GM18511 (cell line): ENCODE results near the gene SREBF2.

Experiments used
- ATAC-seq: cut with Tn5 transposase; IDR thresholded peaks from one replicate; pipeline ENCODE4 v1.9.1; 2021; ENCODE audit warnings: mild to moderate bottlenecking, moderate library complexity; ENCODE audit not compliant: unreplicated experiment

Gene SREBF2

DNA sequence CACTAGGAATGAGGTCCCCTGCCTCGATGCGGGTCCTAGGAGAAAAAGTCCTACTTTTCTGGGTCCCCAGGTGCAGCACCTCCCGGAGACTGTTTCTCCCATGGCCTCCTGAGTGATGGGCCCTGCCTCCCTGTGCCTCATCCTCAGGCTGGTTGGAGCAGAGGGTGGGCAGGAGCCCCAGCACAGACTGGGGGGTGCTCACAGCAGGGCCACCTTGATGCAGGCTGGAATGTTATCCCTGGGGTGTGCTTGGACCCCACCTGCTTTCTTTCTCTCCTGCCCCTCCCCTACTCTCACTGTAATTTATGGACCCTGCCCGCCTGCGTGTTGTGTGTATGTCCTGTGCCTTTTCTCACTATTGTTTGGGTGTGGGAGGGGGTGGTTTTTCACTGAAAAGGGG lies 73.9 kb downstream of the SREBF2 start:
- ATAC-seq, result no peak

DNA sequence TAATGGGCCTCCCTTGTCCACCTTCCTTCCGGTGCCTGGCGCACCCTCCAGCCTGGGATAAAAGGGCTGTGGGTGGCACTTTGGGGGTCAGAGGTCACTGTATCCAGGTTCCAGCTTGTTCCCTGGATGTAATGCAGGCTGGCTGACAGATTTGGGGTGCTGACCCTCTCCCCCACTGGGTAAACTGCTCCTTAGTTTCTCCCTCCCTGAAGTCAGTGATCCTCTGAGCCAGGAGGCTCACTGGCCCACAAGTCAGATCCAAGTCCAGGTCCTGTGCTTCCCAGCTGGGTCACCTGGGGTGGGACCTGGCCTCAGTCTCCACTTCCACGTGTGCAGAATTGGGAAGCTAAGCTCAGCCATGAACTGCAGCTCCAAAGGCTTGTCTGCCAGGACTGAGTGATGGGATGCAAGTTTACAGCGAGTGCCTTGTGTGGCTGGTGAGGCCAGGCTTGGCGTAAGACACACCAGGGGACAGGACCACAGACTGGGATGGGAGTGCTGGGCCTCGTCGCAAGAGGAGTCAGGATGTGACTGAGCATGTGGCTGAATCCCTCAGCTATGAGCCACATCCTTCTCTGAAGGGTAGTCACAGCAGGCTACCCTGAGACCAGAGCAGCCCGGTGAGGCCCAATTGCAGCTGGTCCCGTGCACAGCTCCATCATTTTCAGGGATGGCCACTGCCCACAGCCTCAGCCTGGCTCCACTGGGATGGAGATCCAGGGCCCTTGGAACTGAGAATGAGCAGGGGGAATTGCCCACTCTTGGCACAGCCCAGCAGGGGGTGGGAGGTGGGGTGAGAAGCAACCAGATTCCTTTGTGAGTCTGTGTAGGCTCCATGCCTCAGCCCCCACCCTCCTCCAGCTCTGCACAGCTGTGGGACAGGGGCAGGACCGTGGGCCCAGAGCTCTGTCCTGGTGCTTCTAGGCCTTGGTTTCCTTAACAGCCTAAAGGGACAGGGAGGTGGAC lies 74.8 kb downstream of the SREBF2 start:
- ATAC-seq, result no peak

DNA sequence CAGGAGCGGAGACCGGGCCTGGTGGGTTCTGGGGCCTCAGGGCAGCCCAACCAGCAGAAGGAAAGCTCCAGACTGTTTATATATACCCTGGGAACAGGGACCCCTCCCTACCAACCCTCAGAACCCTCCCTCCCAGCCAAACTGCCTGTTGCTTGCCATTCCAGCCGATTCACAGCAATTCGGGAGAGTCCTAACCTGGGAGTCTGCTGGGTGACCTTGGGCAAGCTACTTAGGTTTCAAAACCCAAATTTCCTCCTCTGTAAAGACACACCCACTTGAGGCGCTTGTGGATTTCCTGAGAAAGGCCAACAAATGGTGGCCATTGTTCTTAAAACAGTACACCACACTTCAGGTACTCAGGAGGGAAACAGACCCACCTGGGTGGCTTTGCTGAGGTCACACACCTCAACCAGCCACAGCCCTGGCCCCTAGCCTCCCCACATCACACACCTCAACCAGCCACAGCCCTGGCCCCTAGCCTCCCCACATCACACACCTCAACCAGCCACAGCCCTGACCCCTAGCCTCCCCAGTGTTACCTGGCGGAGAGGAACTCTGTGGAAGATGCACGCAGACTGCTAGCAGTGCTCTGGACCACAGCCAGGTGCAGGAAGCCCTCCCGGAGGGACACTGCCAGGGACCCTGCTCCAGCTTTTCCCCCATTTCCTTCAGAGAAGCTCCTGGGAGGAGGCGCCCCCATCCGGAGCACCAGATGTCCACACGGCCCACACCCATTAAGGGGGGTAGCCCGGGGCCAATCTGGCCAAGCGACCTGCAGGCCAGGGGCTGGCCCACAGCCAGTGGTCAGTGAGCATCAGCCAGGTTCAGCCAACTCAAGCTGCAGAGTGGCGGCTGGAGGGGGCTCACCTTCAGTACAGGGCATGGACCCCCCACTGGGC lies 75.8 kb downstream of the SREBF2 start:
- no peak for ATAC-seq

DNA sequence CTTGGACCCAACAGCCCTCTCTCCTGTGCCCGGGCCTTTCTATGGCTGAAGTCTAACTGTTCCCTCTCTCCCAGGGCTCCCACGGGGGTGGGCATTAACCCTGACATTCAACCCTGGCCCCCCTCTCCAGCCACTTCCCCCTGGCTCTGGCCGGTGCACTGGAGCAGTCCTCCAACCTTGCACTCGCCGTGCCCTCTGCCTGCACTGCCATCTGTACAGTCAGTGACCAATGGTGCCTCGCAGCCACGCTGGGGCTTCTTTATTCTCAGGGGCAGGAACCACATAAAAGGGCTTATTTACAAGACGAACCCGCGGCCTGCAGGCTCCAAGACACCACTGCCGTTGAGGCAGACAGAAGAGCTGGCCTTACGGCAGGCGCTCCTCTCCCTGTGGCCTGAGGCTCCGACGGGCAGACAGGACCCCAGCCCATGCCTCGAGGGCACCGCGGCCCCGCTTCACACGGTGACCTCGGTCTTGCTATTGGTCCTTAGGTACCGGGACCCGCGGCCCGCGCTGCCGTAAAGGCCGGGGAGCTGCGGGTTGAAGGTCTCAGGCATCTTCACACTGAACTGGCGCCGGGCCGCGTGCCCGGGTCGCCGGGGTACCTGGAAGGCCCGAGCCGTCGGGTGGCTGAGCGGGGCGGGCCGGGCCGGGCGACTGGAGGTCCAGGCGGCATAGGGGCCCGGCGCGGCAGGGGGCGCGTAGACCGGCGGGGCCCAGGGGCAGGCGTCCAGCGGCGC lies 76.6 kb downstream of the SREBF2 start:
- no peak for ATAC-seq

DNA sequence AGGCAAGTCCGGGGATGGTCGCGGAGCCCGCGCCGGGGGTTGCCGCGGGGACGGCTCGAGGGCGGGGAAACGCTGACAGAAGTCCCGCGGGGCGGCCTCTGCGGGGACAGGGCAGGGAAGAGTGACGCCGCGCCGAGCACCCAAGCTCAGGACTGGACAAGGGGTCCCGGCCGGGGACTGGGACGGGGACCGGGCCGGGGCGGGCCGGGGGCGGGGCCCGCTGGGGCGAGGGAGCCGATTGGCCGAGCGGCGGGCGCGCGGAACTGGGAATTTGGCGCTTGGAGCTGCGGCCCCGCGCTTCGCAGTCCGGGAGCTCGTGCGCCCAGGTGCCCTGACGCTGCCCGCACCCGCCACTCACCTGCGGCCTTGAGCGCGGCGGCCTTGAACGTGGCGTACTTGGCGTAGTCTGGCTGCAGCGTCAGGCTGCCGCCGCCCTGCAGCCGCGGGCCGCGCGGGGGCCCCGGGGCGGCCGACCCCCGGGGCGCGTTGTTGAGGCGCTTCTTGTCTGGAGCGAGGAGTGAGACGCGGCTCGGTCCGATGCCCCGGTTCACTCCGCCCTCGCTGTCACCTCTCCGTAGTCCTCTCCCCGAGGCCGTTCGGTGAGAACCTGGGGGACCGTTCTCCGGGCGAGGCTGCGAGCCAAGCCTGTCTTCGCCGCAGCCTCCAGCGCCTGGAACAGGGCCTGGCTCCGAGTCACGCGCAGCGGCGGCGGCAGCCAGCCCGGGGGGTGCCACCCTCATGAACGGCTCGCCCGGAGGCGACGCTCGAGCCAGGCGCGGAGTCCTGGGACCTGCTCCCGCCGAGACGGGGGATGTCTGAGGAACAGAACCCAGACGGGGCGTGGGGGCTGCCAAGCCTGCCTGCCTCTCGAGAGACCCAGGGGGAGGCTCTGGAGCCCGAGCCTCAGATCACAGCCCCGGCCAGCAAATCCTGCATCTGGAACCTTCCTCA lies 77.4 kb downstream of the SREBF2 start:
- no peak for ATAC-seq

DNA sequence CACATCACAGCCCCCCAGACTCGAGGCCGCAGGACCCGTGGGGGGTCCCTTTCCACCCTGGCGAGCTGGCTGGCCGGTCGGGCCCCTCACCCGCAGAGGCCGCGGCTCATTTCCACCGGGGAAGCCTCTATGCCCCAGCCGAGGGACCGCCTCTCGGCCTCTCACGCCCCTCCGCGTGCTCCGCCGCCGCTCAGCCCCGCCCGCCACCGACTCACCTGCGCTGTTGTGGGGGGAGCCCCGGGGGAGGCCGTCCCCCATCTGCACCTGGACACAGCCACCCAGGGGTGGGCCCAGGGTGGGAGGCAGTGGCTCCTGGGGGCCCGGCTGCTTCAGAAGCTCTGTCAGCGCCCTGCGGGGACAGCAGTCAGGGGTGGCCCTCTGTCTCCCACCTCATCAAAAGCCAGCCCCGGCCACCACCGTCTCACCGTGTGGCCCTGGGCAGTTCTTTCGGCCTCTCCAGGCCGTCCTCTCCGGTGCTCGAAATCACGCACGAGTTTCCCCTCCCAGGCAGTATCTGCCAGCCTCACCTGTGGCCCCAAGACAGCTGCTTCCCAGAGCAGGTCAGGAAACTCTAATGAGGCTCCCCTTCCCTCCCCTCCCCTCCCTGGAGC lies 78.2 kb downstream of the SREBF2 start:
- ATAC-seq, result no peak

DNA sequence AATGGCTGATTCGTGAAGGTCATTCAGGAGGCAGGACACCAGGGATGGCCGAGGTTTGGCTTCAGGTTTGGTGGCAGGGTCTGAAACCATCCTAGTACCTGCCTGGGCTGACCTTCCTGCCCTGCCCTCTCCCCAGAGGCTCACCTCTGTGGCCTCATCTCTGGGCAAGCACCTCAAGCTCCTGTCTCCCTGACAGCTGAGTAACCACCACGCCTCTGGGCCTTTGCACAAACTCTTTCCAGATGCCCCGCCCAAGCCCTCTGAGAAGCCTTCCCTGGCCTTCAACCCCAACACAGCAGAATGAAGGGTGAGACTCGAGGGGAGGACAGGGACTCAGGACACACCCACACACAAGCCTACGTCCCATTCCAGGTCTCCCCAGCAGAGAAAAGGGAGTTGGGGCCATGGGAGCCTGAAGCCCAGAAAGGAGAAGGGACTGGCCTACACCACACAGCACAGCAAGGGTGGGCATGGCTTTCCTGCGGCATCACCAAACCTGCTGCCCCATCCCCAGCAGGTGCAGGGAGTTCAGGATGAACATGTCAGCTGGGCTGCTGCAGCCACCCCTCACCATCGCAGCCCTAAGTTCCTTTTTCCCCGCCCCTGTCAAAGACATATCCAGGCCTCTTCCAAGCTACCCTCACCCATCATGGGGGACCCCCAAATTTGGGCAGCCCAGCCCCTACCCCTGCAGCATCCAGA lies 79.6 kb downstream of the SREBF2 start:
- no peak for ATAC-seq

DNA sequence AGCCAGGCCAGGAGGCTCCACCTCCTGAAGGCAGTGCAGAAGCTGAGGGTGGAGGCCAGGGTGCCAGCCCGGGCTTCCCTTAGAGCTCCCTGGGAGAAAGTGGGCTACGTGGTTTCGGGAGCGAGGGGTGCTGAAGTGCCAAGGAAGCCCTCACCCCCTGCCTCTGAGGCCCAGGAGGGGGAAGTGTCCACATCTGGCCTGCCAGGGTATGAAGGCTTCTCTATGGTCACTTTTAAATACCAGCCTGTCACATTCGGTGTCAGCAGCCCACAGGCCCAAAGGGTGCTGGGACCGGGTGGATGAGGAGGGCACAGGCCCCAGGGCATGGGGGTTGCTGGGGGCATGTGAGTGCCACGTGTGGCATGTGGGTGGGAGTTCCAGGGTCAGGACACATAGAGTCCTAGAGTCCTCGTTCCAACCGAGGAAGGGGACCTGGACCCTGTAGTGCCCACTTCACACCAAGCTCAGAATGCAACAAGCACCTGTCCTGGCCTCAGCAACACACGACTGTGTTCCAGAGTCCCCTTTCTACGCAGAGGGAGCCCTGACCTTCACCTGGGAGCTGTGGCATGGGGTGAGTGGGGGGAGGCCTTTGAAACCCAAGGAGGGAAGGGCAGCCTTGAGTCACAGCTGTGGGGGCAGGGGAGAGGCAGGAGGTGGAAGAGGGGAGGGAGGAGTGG lies 80.3 kb downstream of the SREBF2 start:
- no peak for ATAC-seq

DNA sequence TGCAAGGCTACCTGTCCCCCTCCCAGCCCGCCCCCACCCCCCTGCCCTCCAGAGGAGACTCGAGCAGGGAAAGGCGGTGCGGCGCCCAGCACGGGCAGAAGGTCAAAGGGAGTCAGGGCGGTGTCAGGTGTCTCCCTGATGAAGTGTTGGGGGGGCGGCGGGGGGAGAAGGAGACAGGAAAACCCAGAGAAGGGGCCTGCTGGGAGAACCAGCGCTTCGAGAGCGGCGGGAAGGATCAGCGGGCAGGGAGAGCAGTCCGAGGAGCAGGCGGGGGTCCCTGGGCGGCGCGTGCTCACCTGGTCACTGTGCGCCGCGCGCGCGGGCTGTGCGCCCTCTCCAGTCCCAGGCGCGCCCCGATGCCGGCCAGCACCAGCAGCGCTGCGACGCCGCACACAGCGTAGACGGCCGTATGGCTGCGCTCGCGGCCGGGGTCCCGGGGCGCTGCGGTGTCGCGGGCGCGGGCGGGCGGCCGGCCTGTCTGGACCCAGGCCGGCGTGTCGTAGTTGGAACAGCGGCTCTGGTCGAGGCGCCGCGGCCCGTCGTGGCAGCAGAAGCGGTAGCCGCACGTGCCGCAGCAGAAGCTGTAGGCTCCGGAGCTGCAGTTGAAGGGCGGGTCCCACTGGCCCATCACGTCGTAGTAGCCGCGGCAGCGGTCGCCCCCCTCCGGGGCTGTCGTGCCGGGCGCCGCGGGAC lies 81.1 kb downstream of the SREBF2 start:
- no peak for ATAC-seq

DNA sequence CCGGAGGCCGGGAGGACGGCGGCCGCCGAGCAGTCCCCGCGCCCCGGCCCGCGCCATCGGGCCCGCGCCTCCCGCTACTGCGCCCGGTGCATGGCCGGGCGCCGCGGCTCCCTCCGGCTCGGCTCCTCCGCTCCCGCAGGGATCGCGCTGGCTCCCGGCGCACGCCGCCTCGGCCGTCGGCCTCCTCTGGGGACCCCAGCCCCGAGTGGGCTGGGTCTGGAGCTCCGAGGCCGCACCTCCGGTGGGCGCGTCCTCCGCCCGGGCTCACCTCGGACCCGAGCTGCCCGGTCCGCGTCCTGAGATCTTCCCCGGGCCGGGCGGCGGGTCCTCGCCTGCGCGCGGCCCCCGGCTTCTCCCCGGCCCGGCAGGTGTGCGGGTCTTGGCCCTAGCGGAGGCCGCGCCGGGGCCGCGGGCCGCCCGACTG lies 81.7 kb downstream of the SREBF2 start:
- no peak for ATAC-seq

DNA sequence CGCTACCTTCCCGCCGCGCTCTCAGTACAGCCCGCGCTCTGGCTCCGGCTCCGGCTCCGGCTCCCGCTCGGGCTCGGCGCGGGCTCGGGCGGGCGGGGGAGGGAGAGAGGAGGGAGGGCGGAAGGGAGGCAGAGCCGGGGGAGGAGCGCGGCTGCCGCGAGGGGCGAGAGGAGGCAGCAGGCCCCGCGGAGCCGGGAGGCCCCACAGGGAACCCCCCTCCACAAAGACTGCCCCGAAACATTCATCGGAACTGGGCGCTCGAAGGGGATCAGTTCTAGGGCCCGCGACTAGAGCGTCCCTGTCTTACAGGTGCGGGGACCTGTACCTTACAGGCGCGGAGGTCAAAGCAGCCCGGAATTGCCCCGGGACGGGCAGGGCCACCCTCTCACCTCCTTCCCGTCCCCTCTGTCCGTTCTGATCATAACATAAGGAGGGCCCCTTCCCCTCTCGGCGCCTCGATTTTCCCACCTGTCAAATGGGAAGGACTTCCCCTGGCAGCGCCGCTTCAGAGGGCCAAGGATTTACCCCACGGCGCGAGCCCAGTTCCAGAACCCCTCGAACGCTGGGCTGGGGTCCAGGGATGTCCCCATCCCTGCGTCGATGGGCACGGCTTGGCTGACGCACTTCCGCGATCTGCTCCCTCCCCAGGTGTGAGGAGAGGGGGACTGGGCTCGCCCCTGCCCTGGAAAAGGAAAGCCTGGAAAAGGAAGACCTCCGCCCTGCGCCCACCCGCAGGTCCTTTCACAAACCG lies 82.3 kb downstream of the SREBF2 start, which contains the start of gene SHISA8:
TSS of gene SHISA8 (minus strand) at position 40 of the 751 bp plus-strand sequence. CDS start 407 bp downstream, outside the sequence.
- ATAC-seq, result no peak

DNA sequence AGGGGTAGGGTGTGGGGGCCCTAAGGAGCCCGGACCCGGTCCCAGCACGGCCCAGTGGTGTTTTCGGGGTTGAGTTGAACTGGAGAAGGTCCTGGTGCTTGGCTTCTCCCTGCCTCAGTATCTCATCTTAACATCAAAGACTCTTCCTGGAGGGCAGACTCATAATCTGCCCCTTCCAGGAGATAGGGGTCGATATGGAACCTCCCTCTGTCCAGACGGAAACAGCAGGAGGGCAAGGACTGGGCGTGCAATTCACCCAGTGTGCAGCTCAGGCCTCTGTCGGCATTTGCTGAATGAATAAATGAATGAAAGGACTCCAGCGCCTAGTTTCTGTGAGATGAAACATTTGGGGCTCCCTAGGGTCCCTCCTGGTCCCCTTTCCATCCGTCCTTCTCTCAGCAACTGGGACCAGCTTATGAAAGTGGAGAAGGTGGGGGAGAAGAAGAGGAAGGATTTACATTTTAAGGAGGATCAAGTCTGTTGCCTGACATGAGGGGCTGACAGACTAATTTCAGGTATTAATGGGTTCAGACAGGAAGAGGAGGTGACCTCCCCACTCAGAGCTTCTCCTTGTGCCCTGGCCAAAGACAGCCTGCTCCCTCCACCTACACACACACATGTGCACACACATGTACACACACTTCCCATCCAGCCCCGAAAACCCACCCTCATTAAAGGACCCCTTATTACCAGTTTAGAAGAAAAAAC lies 83.0 kb downstream of the SREBF2 start:
- no peak for ATAC-seq

DNA sequence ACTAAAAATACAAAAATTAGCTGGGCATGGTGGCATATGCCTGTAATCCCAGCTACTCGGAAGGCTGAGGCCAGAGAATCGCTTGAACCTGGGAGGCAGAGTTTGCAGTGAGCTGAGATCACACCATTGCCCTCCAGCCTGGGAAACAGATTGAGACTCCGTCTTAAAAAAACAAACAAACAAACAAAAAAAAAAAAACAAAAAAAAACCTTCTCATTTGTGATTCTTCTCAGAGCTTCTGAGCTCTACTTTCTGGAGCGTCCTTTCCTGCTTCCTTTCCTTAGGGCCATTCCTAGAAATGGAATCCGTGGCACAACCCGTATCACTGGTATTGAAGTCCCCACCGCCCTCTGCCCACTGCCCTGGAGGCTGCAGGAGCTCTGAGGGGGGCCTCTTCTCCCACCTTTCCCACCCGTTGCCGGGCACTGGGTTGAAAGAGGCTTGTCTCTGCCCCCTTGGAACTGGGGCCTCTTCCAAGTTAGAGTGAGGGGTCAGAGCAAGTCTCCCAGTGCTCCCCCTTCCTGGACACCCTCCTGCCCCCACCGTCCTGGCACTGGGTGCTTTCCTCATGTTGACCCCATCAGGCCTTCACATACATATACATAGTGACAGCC lies 83.9 kb downstream of the SREBF2 start:
- no peak for ATAC-seq

DNA sequence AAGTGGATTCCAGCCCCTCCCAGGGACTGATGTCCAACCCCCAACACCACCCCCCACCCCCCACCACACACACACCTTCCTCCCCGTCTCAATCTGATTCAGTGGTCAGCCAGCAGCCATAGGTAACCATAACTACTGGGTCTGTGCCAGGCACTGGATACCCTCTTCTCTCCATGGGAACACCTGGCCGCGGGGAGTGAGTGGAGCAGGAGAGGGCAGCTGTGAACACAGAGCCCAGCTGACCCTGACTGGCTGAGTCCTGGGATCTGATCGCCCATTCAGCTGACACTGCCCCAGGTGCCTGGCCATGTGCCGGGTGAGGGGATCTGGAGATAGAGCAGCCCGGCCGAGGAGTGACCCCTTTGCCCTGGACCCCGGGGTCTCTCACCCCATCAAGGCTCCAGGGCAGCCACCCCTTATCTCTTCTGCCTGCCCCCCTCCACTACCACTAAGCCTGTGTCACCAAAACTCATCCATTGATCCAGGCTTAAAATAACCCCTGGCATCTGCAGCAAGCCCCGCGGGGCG lies 84.5 kb downstream of the SREBF2 start:
- no peak for ATAC-seq
